AG10803 (cell line): ENCODE data around the gene CHCHD4.

ENCODE experiments used
- DNase-seq: peaks from one replicate; pipeline ENCODE4 v3.0.0; 2010; ENCODE audit warnings: low read depth
- H3K4me3 ChIP-seq: 2 replicates; pipeline ENCODE4 v1.5.1; 2011; ENCODE audit warnings: mild to moderate bottlenecking, low read length, control low read depth
- TF ChIP-seq, protein P1 (sequence below): conservative IDR thresholded peaks from 2 replicates; pipeline ENCODE4 v1.5.1; 2011; ENCODE audit warnings: mild to moderate bottlenecking, low read length, control low read depth, inconsistent platforms

CHCHD4 gene

DNA sequence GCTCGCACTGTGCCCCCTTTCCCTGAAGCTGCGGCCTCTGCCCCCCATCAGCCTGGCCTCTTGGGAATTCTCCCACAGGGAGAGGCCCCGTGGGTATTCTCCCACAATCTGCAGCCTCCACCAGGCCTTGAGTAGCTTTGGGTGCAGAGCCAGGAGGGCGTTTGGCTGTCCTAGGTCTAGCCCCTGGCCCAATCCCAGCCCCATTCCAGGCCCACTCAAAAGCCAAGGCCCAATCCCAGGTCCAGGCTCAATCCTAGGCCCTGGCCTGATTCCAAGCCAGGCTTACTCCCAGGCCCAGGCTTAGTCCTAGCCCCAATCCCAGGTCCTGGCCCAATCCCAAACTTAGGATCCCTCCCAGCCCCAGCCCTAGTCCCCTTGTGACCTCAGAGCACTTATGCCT is 59.8 kb downstream of the CHCHD4 start:
- TF ChIP-seq, protein P1, sequence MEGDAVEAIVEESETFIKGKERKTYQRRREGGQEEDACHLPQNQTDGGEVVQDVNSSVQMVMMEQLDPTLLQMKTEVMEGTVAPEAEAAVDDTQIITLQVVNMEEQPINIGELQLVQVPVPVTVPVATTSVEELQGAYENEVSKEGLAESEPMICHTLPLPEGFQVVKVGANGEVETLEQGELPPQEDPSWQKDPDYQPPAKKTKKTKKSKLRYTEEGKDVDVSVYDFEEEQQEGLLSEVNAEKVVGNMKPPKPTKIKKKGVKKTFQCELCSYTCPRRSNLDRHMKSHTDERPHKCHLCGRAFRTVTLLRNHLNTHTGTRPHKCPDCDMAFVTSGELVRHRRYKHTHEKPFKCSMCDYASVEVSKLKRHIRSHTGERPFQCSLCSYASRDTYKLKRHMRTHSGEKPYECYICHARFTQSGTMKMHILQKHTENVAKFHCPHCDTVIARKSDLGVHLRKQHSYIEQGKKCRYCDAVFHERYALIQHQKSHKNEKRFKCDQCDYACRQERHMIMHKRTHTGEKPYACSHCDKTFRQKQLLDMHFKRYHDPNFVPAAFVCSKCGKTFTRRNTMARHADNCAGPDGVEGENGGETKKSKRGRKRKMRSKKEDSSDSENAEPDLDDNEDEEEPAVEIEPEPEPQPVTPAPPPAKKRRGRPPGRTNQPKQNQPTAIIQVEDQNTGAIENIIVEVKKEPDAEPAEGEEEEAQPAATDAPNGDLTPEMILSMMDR, result no peak
- no peak overlapping the region for H3K4me3 ChIP-seq
- DNase-seq, result no peak

DNA sequence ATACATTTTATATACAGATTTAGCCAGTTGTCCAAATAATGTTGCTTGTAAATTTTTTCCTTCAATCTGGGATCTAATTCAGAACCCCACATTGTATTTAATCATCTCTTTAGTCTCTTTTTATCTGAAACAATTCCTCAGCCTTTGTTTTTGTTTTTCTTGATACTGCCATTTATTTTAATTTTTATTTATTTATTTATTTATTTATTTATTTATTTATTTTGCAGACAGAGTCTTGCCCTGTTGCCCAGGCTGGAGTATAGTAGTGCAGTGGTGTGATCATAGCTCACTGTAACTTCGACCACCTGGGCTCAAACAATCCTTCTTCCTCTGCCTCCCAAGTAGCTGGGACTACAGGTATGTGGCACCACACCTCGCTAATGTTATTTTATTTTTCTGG is 61.5 kb downstream of the CHCHD4 start:
- DNase-seq, result no peak
- TF ChIP-seq, protein P1, result no peak
- H3K4me3 ChIP-seq, result no peak overlapping the region
